GM23338 (cell line): ENCODE data around the gene LRRN4CL. TPM values are rescaled to one million over a fixed set of nuclear protein-coding genes. Genes with fewer than 3 reads are reported as not detected.

Experiments
- ATAC-seq: fragments of 200-7000 bp; cut with Tn5 transposase; 3 replicates; pipeline ENCODE4 v1.9.1; 2020
- DNase-seq: peaks from one replicate; pipeline ENCODE4 v3.0.0-alpha.2; 2015; ENCODE audit warnings: low spot score
- H2AFZ ChIP-seq: fragments of 200-600 bp; sonication (generic); 2 replicates; pipeline ENCODE4 v1.8.0; 2016; ENCODE audit warnings: antibody characterized with exemption, mild to moderate bottlenecking, moderate library complexity
- H3F3A ChIP-seq: fragments of 200-600 bp; sonication (generic); replicated peaks from 2 replicates; pipeline ENCODE4 v1.8.0; 2017; ENCODE audit warnings: antibody characterized with exemption, mixed run types, low read depth
- H3K27ac ChIP-seq: fragments of 200-600 bp; sonication (generic); 2 replicates; pipeline ENCODE4 v1.6.1; 2016; ENCODE audit warnings: low read depth
- H3K27me3 ChIP-seq: fragments of 200-600 bp; sonication (generic); 2 replicates; pipeline ENCODE4 v1.8.0; 2016; ENCODE audit warnings: mild to moderate bottlenecking, mixed run types, moderate library complexity; ENCODE audit not compliant: insufficient read depth
- H3K36me3 ChIP-seq: fragments of 200-600 bp; sonication (generic); 2 replicates; pipeline ENCODE4 v1.8.0; 2016; ENCODE audit warnings: mild to moderate bottlenecking; ENCODE audit not compliant: insufficient read depth
- H3K4me1 ChIP-seq: fragments of 200-600 bp; sonication (generic); 2 replicates; pipeline ENCODE4 v1.8.0; 2016; ENCODE audit warnings: mild to moderate bottlenecking, moderate library complexity; ENCODE audit not compliant: insufficient read depth
- H3K4me2 ChIP-seq: fragments of 200-600 bp; sonication (generic); 2 replicates; pipeline ENCODE4 v1.7.1; 2017; ENCODE audit warnings: mixed run types
- H3K4me3 ChIP-seq: fragments of 200-600 bp; sonication (generic); 2 replicates; pipeline ENCODE4 v1.6.1; 2016; ENCODE audit warnings: mixed run types
- H3K79me2 ChIP-seq: fragments of 200-600 bp; sonication (generic); replicated peaks from 2 replicates; pipeline ENCODE4 v1.8.0; 2017; ENCODE audit warnings: mild to moderate bottlenecking; ENCODE audit not compliant: insufficient read depth
- H3K9me2 ChIP-seq: fragments of 200-600 bp; sonication (generic); 2 replicates; pipeline ENCODE4 v1.8.0; 2017; ENCODE audit not compliant: insufficient read depth
- H4K20me1 ChIP-seq: fragments of 200-600 bp; sonication (generic); replicated peaks from 2 replicates; pipeline ENCODE4 v1.8.0; 2017; ENCODE audit warnings: mild to moderate bottlenecking; ENCODE audit not compliant: insufficient read depth
- H3K27ac Mint-ChIP-seq: 2 replicates; pipeline ENCODE4 v1.8.0; 2020; ENCODE audit warnings: inconsistent platforms, mild to moderate bottlenecking, moderate library complexity, mixed read lengths
- H3K27me3 Mint-ChIP-seq: 3 replicates; pipeline ENCODE4 v1.8.0; 2022; ENCODE audit warnings: low read depth, mild to moderate bottlenecking, moderate library complexity, mixed read lengths, inconsistent platforms; ENCODE audit not compliant: insufficient read depth, poor library complexity
- H3K36me3 Mint-ChIP-seq: 3 replicates; pipeline ENCODE4 v1.8.0; 2021; ENCODE audit warnings: low read depth, mild to moderate bottlenecking, inconsistent platforms, moderate library complexity, mixed read lengths
- H3K4me1 Mint-ChIP-seq: 3 replicates; pipeline ENCODE4 v1.8.0; 2020; ENCODE audit warnings: mild to moderate bottlenecking, inconsistent platforms, mixed read lengths
- H3K4me3 Mint-ChIP-seq: 3 replicates; pipeline ENCODE4 v1.8.0; 2021; ENCODE audit warnings: moderate library complexity, mild to moderate bottlenecking, inconsistent platforms, mixed read lengths
- H3K9me3 Mint-ChIP-seq: 3 replicates; pipeline ENCODE4 v1.8.0; 2020; ENCODE audit warnings: moderate library complexity, mild to moderate bottlenecking, inconsistent platforms, mixed read lengths
- CREB1 ChIP-seq: fragments of 250-450 bp; sonication (Bioruptor Pico); IDR thresholded peaks from 2 replicates; pipeline ENCODE4 v1.5.0; 2020; ENCODE audit warnings: low read depth, mild to moderate bottlenecking, moderate library complexity
- CTCF ChIP-seq, 2 experiments: fragments of 200-600 bp in 1 of 2; sonication (generic) in 1 of 2; conservative IDR thresholded peaks; 2 replicates each; pipeline versions ENCODE4 v1.5.1 to v1.6.1; 2016 to 2017; ENCODE audit warnings: antibody characterized with exemption in 2 of 2, low read depth in 2 of 2, mild to moderate bottlenecking in 2 of 2, moderate library complexity in 1 of 2
- ETS1 ChIP-seq: IDR thresholded peaks from 2 replicates; pipeline ENCODE4 v1.6.1; 2016; ENCODE audit warnings: antibody characterized with exemption
- EZH2 ChIP-seq: fragments of 200-600 bp; sonication (generic); IDR thresholded peaks from one replicate; pipeline ENCODE4 v1.8.0; 2017; ENCODE audit warnings: antibody characterized with exemption, mild to moderate bottlenecking, low read depth; ENCODE audit not compliant: unreplicated experiment
- EZH2phosphoT487 ChIP-seq: fragments of 200-600 bp; sonication (generic); IDR thresholded peaks from one replicate; pipeline ENCODE4 v1.8.1; 2018; ENCODE audit warnings: antibody characterized with exemption; ENCODE audit not compliant: unreplicated experiment
- JUNB ChIP-seq: IDR thresholded peaks from one replicate; pipeline ENCODE4 v1.6.1; 2016; ENCODE audit warnings: antibody characterized with exemption; ENCODE audit not compliant: unreplicated experiment
- NANOG ChIP-seq: IDR thresholded peaks from 2 replicates; pipeline ENCODE4 v1.6.1; 2016; ENCODE audit warnings: antibody characterized with exemption, borderline replicate concordance
- POLR2AphosphoS5 ChIP-seq: IDR thresholded peaks from 2 replicates; pipeline ENCODE4 v1.6.1; 2016; ENCODE audit warnings: antibody characterized with exemption, low read depth
- REST ChIP-seq: IDR thresholded peaks from one replicate; pipeline ENCODE4 v1.6.1; 2018; ENCODE audit warnings: antibody characterized with exemption; ENCODE audit not compliant: unreplicated experiment
- ZNF114 ChIP-seq: fragments of 250-450 bp; sonication (Bioruptor Pico); IDR thresholded peaks from 2 replicates; pipeline ENCODE4 v1.5.0; 2020; ENCODE audit warnings: mild to moderate bottlenecking, moderate library complexity
- ZNF331 ChIP-seq: fragments of 250-450 bp; sonication (Bioruptor Pico); IDR thresholded peaks from 2 replicates; pipeline ENCODE4 v1.5.0; 2020; ENCODE audit warnings: low read depth, mild to moderate bottlenecking, moderate library complexity
- ZNF462 ChIP-seq: fragments of 250-450 bp; sonication (Bioruptor Pico); IDR thresholded peaks from 2 replicates; pipeline ENCODE4 v1.5.0; 2020; ENCODE audit warnings: mild to moderate bottlenecking, moderate library complexity
- polyA plus RNA-seq: library from polyadenylated mRNA; unstranded; fragments of >200 nt; fragmentation: Nextera tagmentation; extraction: Ambion mirVana; gene quantifications from 2 replicates; pipeline ENCODE4 v1.2.1, GENCODE V29; 2016
- total RNA-seq: library from RNA; depleted of rRNA; stranded (reverse); fragments of >200 nt; shearing (Covaris generic); gene quantifications from 2 replicates; pipeline ENCODE4 v1.2.3, GENCODE V29; 2014

The LRRN4CL gene
- total and polyA plus RNA-seq, 2 experiments from 2014 or later = 0.08 to 0.21 TPM

- TF ChIP-seq ZNF462 (no peak), NANOG (no peak), CREB1 (CRISPR knock-in tag) (no peak), CTCF (conservative IDR thresholded peaks at IDR 0.05; ENCODE audit: low read depth in 2 of 2) (no peak), EZH2 (no peak)
Observed at GRCh38 chr11:62713343-62713742, 24.0 kb upstream of the LRRN4CL start (continued).

GRCh38 chr11:62712861-62713260, 23.5 kb upstream of the LRRN4CL start:
- Histone ChIP-seq H3K27me3 (no peaks in the 10 kb centered on the region), H3K36me3 (peaks cover 61% of the 10 kb centered on the region), H3K4me1 (peaks cover 24% of the 10 kb centered on the region), H3K27ac (peak overlapping the region; percentile 70; the same call in 1 of the 2 replicates), H3K79me2 (peaks cover 16% of the 10 kb centered on the region), H4K20me1 (peaks cover 12% of the 10 kb centered on the region), H3K9me2 (no peaks in the 10 kb centered on the region), H3F3A (peaks cover 64% of the 10 kb centered on the region), H2AFZ (no peak overlapping the region), H3K4me2 (no peak overlapping the region), H3K4me3 (no peak overlapping the region)
- peaks cover 76% of the 10 kb centered on the region for H3K36me3 Mint-ChIP-seq
- peak overlapping the region; percentile 90 for H3K27ac Mint-ChIP-seq
- H3K4me3 Mint-ChIP-seq = no peak overlapping the region
- ATAC-seq (no peak), DNase-seq (no peak)
- peaks cover 15% of the 10 kb centered on the region for H3K27me3 Mint-ChIP-seq
- H3K4me1 Mint-ChIP-seq = peaks cover 64% of the 10 kb centered on the region
- no peaks in the 10 kb centered on the region for H3K9me3 Mint-ChIP-seq
- TF ChIP-seq EZH2 (no peak), ZNF114 (no peak), ETS1 (no peak), ZNF331 (CRISPR knock-in tag) (no peak), JUNB (no peak), REST (no peak), EZH2phosphoT487 (no peak), POLR2AphosphoS5 (no peak)
